ENCODE results near the gene RNF214.
"Not testable (repeated sequence)": the region's sequence is repeated elsewhere in the genome, so short reads cannot be mapped to it uniquely, and the experiment has no call there.

Gene RNF214

GRCh38 chr11:117197516-117198456 is 34.7 kb upstream of the RNF214 start:
- no peak for DNase-seq (ENCODE audit: low spot score)

- no peak for DNase-seq (ENCODE audit: low spot score)
These were observed 33.9 kb upstream of the RNF214 start for GRCh38 chr11:117198613-117199012.

DNA sequence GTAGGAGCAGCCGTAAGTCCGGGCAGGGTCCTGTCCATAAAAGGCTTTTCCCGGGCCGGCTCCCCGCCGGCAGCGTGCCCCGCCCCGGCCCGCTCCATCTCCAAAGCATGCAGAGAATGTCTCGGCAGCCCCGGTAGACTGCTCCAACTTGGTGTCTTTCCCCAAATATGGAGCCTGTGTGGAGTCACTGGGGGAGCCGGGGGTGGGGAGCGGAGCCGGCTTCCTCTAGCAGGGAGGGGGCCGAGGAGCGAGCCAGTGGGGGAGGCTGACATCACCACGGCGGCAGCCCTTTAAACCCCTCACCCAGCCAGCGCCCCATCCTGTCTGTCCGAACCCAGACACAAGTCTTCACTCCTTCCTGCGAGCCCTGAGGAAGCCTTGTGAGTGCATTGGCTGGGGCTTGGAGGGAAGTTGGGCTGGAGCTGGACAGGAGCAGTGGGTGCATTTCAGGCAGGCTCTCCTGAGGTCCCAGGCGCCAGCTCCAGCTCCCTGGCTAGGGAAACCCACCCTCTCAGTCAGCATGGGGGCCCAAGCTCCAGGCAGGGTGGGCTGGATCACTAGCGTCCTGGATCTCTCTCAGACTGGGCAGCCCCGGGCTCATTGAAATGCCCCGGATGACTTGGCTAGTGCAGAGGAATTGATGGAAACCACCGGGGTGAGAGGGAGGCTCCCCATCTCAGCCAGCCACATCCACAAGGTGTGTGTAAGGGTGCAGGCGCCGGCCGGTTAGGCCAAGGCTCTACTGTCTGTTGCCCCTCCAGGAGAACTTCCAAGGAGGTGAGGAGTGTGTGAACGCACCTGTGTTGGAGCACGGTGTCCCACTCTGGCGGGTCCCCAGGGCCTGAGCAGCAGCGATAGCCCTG is 33.2 kb upstream of the RNF214 start, which contains the start of gene TAGLN:
TAGLN (plus strand) TSS at position 318 of the 863 bp plus-strand sequence. CDS start 3,644 bp downstream, outside the sequence.
- DNase-seq (ENCODE audit: low spot score) = no peak

GRCh38 chr11:117199916-117200812 is 32.3 kb upstream of the RNF214 start:
- no peak for DNase-seq (ENCODE audit: low spot score)

- DNase-seq (ENCODE audit: low spot score) = no peak
These were observed 31.4 kb upstream of the RNF214 start for GRCh38 chr11:117200813-117201657.

DNA sequence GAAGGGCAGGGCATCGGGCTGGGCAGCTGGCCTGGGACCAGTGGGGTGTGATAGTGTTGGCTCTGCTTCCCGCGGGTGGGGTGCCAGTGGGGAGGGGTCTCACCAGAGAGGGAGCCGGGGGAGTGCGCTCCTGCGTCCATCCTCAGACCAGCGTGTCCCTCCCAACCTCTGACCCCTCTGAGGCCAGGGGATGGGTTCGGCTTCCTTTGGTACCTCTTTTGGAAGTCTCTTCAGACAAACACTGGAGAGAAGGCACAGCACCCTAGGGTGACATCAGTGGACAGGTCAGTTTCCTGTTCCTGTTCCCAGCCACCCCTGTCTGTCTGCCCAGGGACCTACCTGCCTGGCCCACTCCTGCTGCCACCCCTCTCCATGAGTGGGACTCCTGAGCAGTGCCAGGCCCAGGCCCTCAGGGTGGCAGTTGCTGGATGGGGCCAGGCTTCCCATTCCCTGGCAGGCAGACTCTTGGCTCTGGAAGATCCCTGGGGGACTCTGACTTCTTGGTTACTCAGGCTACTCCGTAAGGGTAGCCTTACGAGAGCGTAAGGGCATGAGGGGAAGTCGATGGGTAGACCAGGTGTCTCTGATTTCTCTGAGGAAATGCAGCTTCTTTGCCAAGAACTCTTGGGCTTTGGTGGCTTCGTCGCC is 30.7 kb upstream of the RNF214 start:
- DNase-seq (ENCODE audit: low spot score) = no peak

GRCh38 chr11:117202386-117203068 is 29.9 kb upstream of the RNF214 start:
- no peak for DNase-seq (ENCODE audit: low spot score)

DNA sequence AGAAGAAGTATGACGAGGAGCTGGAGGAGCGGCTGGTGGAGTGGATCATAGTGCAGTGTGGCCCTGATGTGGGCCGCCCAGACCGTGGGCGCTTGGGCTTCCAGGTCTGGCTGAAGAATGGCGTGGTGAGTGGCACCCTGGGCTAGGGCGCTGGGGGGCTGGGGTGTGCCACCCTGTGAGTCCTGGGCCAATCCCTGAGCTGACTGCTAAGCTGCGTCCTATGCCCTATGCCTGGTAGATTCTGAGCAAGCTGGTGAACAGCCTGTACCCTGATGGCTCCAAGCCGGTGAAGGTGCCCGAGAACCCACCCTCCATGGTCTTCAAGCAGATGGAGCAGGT is 29.4 kb upstream of the RNF214 start:
- no peak for DNase-seq (ENCODE audit: low spot score)

DNA sequence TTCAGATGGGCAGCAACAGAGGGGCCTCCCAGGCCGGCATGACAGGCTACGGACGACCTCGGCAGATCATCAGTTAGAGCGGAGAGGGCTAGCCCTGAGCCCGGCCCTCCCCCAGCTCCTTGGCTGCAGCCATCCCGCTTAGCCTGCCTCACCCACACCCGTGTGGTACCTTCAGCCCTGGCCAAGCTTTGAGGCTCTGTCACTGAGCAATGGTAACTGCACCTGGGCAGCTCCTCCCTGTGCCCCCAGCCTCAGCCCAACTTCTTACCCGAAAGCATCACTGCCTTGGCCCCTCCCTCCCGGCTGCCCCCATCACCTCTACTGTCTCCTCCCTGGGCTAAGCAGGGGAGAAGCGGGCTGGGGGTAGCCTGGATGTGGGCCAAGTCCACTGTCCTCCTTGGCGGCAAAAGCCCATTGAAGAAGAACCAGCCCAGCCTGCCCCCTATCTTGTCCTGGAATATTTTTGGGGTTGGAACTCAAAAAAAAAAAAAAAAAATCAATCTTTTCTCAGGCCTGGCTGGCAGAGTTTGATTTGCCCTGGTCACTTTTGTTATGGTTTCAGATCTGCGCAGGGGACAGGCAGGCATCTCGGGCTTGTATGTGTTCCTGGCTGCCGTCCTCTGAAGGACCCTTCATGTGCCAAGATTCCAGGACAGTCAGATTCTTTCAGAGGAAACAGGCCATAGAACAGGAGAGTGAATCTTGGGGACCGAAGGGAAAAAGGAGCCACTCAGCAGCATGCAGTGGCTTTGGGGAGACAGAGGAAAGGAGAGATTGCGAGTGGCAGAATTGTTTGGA is 28.0 kb upstream of the RNF214 start:
- no peak for DNase-seq (ENCODE audit: low spot score)

- DNase-seq (ENCODE audit: low spot score) = no peak
These were observed 27.2 kb upstream of the RNF214 start for GRCh38 chr11:117205211-117205818.

DNA sequence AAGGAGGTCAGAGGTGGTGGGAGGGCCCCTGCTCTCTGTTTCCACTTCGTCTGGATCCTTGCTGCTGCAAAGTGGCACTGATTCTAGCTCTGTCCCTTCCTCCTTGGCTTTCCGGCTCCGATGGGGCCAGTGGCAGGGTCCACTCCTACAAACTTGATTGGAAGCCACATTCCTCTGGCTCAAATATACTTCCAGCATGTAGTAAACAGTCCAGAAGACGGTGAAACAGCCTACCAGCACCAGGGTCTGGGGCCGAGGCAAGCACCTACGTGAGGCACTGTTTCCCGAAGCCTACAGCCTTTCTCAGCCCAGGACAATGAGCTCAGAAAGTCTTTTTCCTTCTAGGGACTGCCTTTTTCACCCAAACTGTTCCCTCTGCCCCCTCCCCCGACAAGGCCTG is 26.4 kb upstream of the RNF214 start:
- not testable (repeated sequence) for DNase-seq (ENCODE audit: low spot score)

GRCh38 chr11:117206859-117207258 is 25.6 kb upstream of the RNF214 start:
- DNase-seq (ENCODE audit: low spot score) = not testable (repeated sequence)

DNA sequence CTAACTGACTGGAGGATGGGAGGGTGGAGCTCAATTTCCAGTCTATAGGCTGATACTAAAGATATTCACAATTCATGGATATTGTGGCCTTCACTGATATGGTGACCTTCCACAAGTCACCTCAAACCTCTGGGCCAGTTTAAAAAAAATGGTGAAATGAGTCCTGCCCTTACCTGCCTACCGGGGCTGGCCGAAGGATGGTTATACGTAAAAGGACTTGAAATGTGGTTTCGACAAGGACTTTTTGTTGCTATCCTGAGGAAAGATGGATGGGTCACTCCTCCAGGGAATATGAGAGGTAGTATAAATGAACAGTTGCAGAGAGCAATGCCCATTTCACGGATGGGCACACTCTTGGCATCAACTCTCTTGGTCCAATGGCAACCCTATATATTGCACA is 25.0 kb upstream of the RNF214 start:
- DNase-seq (ENCODE audit: low spot score) = not testable (repeated sequence)

GRCh38 chr11:117208710-117209109 is 23.8 kb upstream of the RNF214 start:
- not testable (repeated sequence) for DNase-seq (ENCODE audit: low spot score)

DNA sequence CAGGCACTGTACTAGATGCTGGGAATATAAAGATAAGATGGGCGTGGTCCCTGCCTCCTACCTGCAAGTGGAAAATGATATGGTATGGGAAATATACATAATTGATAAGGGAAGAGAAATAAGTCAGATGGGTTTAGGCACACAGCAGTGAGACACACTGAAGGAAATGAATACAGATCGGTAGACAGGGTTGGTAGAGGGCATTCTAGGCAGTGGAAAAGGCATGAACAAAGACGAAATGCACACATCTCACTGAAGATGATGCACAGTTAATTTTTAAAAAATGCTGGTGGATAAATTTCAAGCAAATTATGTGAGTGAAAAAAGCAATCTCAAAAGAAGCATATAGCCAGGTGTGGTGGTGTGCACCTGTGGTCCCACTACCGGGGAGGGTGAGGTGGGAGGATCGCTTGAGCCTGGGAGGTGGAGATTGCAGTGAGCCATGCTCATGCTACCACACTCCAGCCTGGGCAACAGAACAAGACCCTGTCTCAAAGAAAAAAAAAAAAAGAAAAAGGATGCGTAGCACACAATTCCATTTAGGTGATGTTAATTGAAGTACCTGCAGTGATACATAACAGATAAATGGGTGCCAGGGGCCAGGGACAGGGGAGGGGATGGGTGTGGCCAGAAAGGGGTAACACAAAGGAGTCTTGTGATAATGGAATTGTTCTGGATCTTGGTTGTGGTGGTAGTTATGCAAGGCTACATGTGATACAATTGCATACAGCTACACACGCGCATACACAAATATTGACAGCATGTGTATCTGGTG is 22.9 kb upstream of the RNF214 start:
- not testable (repeated sequence) for DNase-seq (ENCODE audit: low spot score)

- DNase-seq (ENCODE audit: low spot score) = no peak
These were observed 21.9 kb upstream of the RNF214 start for GRCh38 chr11:117210620-117211019.

DNA sequence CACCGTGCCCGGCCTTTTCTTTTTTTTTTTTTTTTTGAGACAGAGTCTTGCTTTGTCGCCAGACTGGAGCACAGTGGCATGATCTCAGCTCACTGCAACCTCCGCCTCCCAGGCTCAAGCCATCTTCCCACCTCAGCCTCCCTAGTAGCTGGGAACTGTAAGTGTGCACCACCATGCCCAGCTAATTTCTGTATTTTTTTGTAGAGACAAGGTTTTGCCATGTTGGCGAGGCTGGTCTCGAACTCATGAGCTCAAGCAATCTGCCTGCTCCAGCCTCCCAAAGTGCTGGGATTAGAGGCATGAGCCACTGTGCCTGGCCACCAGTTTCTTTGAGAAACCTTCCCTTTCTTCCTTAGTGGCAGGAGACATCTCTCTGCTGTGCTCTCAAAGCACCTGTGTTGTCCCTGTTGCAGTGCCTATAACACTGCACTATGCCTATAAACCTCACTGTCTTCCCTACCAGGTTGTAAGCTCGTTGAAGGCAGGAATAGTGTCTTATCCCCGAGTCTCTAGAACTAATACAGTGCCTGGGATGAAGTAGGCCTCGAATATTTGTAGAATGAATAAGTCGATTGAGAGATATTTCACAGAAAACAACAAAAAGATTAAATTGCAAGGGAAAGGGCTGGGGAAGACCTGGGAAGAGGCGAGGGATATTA is 19.6 kb upstream of the RNF214 start:
- no peak for DNase-seq (ENCODE audit: low spot score)

All from pons (tissue), 1 donor.